ENCODE results near the gene LRRC74A.

The LRRC74A gene

GRCh38 chr14:76826122-76826521 is at the start of gene LRRC74A:
LRRC74A (plus strand) TSS chr14:76826408; CDS start chr14:76826698, 290 bp downstream.
- H3K36me3 ChIP-seq, result no peaks in the 10 kb centered on the region
- H3K27me3 ChIP-seq, result peaks cover 6% of the 10 kb centered on the region
- H3K27ac ChIP-seq, result no peak within 1 kb of the TSS
- H3K9me3 ChIP-seq, result no peaks in the 10 kb centered on the region
- H3K4me1 ChIP-seq (ENCODE audit: control insufficient read depth in 1 of 2, insufficient read depth in 1 of 2, low read depth in 1 of 2, low read length in 1 of 2), result no peaks in the 10 kb centered on the region
- TF ChIP-seq, protein P1, sequence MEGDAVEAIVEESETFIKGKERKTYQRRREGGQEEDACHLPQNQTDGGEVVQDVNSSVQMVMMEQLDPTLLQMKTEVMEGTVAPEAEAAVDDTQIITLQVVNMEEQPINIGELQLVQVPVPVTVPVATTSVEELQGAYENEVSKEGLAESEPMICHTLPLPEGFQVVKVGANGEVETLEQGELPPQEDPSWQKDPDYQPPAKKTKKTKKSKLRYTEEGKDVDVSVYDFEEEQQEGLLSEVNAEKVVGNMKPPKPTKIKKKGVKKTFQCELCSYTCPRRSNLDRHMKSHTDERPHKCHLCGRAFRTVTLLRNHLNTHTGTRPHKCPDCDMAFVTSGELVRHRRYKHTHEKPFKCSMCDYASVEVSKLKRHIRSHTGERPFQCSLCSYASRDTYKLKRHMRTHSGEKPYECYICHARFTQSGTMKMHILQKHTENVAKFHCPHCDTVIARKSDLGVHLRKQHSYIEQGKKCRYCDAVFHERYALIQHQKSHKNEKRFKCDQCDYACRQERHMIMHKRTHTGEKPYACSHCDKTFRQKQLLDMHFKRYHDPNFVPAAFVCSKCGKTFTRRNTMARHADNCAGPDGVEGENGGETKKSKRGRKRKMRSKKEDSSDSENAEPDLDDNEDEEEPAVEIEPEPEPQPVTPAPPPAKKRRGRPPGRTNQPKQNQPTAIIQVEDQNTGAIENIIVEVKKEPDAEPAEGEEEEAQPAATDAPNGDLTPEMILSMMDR (IDR thresholded peaks at IDR 0.05), result no peak
- no peak within 1 kb of the TSS for H3K4me3 ChIP-seq (ENCODE audit: low read depth in 1 of 2, low read length in 1 of 2)

DNA sequence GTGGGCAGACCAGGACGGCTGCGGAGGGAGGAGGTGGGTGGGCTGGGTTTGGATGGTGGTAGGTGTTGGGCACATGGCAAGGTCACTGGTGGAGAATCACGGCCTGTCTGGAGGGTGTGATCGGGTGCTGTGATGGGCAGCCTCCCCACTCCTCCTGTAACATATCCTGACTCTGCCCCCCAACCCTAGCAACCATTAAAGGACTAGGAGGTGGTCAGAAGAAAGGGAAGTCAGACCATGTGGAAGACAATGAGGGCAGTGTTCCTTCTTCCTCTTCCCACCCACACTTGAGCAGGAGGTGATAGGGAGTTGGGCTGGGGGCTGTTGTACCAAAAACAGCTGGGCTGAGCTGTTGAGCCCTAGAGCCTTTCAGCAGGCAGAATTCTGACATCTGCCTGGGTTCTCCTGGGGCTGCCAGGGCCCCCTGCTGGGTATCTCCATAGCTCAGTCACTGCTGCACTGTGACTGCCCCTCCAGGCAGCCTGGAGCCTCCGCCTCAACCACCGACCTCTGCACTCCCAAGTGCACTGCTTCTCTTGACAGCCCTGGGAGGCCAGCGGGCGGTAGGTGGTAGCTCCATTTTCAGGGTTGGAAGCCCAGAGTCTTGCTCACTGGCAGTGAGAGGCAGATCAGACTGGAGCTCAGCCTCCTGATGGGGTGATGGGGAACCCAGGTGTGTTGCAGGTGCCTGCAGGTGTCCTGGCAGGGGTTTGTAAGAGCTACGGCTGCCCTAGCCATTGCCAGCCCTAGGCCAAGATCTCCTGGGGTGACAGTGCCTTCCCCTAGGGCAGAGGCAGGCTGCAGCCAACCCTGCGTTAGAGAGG is 49.6 kb upstream of the LRRC74A start:
- H3K27me3 ChIP-seq, result peaks cover 18% of the 10 kb centered on the region
- TF ChIP-seq, protein P1 (IDR thresholded peaks at IDR 0.05), result no peak
- no peak overlapping the region for H3K27ac ChIP-seq
- H3K4me1 ChIP-seq (ENCODE audit: control insufficient read depth in 1 of 2, insufficient read depth in 1 of 2, low read depth in 1 of 2, low read length in 1 of 2), result no peaks in the 10 kb centered on the region
- no peak overlapping the region for H3K4me3 ChIP-seq (ENCODE audit: low read depth in 1 of 2, low read length in 1 of 2)
- H3K9me3 ChIP-seq, result no peaks in the 10 kb centered on the region
- H3K36me3 ChIP-seq, result no peaks in the 10 kb centered on the region

DNA sequence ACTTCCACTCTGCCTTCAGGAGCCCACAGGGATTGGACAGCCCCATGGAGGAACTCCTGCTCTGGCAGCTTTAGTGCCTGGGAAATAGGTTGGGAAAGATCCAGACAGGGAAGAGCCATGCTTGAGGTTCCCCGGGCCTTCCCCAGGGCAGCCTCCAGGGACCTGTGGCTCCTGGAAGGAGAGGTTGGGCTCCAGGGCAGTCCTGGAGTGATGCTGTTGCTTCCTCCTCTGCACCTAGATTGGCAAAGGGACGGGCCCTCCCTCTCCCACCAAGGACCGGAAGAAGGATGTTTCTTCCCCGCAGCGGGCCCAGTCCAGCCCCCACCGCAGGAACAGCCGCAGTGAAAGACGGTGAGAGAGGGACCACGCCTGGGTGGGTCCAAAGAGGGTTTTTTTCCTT is 48.5 kb upstream of the LRRC74A start:
- Histone ChIP-seq H3K27ac (no peak overlapping the region), H3K4me1 (ENCODE audit: control insufficient read depth in 1 of 2, insufficient read depth in 1 of 2, low read depth in 1 of 2, low read length in 1 of 2) (no peaks in the 10 kb centered on the region), H3K27me3 (peaks cover 13% of the 10 kb centered on the region), H3K36me3 (peaks cover 7% of the 10 kb centered on the region), H3K4me3 (ENCODE audit: low read depth in 1 of 2, low read length in 1 of 2) (no peak overlapping the region), H3K9me3 (no peaks in the 10 kb centered on the region)
- TF ChIP-seq, protein P1 (IDR thresholded peaks at IDR 0.05), result no peak

DNA sequence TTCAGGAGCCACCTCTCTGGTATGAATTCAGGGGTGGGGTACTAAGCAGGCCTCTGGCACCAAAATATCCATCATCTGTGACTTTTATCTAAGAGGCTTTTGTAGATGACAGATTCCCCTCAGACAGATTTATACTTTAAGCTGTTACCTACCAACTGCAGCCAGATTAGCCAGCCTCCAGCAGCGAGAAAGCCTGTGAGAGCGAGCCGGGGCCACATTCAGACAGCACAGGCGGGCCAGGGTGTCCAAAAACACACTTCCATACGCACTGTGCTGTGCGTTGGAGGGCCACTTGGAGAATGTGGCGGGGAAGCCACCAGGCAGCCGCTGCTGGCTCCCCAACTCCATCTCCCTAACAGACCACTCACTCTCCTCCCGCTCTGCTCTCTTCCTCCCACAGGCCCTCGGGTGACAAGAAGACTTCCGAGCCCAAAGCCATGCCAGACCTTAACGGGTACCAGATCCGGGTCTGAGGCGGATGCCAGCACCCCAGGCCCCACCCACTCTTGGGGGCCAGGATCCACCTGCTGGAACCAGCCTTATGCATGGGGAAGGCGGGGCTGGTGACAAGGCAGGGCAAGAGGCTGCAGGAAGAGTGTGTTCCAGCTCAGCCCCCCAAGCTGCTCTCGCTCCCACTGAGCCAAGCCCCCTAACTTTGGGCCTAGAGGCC is 47.5 kb upstream of the LRRC74A start:
- Histone ChIP-seq H3K9me3 (no peaks in the 10 kb centered on the region), H3K36me3 (peaks cover 11% of the 10 kb centered on the region), H3K27ac (no peak overlapping the region), H3K4me1 (ENCODE audit: control insufficient read depth in 1 of 2, insufficient read depth in 1 of 2, low read depth in 1 of 2, low read length in 1 of 2) (peaks cover 0 to under 1% of the 10 kb centered on the region in 2 experiments), H3K4me3 (ENCODE audit: low read depth in 1 of 2, low read length in 1 of 2) (no peak overlapping the region), H3K27me3 (peaks cover 3% of the 10 kb centered on the region)
- TF ChIP-seq, protein P1 (IDR thresholded peaks at IDR 0.05), result no peak

DNA sequence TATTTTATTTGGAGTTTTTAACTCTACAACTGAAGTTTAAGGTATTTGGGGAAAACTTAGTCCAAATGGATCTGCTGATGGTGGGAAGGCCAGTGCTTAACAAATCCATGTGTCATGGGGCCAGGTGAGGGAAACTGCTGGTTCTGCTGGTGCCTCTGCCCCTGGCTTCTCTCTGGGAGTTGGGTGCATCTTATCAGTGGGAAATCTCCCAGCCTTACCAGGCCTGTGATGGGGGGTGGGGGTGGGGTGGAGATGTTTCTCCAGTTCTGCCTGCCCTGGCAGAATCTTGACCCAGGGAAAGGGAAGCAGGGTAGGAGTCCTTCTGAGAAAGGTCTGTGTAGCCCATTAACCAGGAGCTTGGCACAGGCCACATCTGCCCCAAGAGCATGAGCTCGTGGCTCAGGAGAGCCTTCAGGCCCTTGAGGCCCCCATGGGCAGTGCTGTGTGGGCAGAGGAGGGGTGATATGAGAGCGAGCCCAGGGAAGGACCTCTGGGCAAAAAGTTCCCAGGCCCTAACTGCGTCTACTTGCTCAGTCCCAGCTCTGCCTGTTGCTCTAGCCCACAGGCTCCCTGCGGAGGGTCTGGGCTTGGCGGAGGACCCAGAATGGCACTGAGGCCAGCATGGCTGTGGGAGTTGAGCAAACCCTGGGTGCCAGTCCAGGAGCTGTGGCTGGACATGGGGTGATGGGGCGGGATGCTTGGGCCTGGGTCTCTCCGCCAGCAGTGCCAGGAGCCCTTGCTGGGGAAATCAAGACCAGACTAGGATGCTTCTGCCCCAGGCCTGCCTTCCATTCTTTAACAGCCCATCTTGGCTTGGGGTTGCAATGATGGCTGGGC is 46.8 kb upstream of the LRRC74A start:
- H3K9me3 ChIP-seq, result no peaks in the 10 kb centered on the region
- no peak overlapping the region for H3K4me3 ChIP-seq (ENCODE audit: low read depth in 1 of 2, low read length in 1 of 2)
- H3K27ac ChIP-seq, result no peak overlapping the region
- H3K36me3 ChIP-seq, result peaks cover 11% of the 10 kb centered on the region
- peaks cover 6% of the 10 kb centered on the region in 2 experiments for H3K4me1 ChIP-seq (ENCODE audit: control insufficient read depth in 1 of 2, insufficient read depth in 1 of 2, low read depth in 1 of 2, low read length in 1 of 2)
- TF ChIP-seq, protein P1 (IDR thresholded peaks at IDR 0.05), result no peak
- no peaks in the 10 kb centered on the region for H3K27me3 ChIP-seq

All from neutrophil (primary cell).